Activated T-cell treated with anti-CD3 and anti-CD28 coated beads, Interleukin-2, amount 50 U/mL, for 4 hours (primary cell): Measurements from ENCODE around the gene RASGRF2. TPM values are rescaled to one million over a fixed set of nuclear protein-coding genes. Genes with fewer than 3 reads are reported as not detected.

Source experiments
- ATAC-seq, 2 donors: fragments of 200-7000 bp; cut with Tn5 transposase; one replicate each; pipeline ENCODE4 v1.10.0; 2021
- DNase-seq: peaks from one replicate; pipeline ENCODE4 v3.0.0-alpha.2; 2020
- H3K27me3 Mint-ChIP-seq: one replicate; pipeline ENCODE4 v1.8.0; 2021; ENCODE audit warnings: low read depth, mixed read lengths
- H3K36me3 Mint-ChIP-seq: one replicate; pipeline ENCODE4 v1.8.0; 2022; ENCODE audit warnings: mixed read lengths; ENCODE audit not compliant: insufficient read depth
- H3K4me1 Mint-ChIP-seq: one replicate; pipeline ENCODE4 v1.8.0; 2021; ENCODE audit warnings: low read depth, mixed read lengths
- H3K4me3 Mint-ChIP-seq: one replicate; pipeline ENCODE4 v1.8.0; 2021; ENCODE audit warnings: mild to moderate bottlenecking, moderate library complexity, mixed read lengths
- H3K9me3 Mint-ChIP-seq: one replicate; pipeline ENCODE4 v1.8.0; 2021; ENCODE audit warnings: mixed read lengths
- total RNA-seq, 3 donors: library from RNA; stranded (reverse); gene quantifications; one replicate each; pipeline ENCODE4 v1.2.1, GENCODE V29; 2021

RASGRF2 gene
- 1 to 10 TPM; 5.6 to 8.6 (median 7.5) TPM for total RNA-seq

- ATAC-seq (peak; percentile 57), DNase-seq (peak; percentile 48)
Measured at GRCh38 chr5:80959768-80960442, at the start of gene RASGRF2. Gene RASGRF2 (plus strand): TSS chr5:80960363. CDS start chr5:80960739, 376 bp downstream.

GRCh38 chr5:80912479-80912878, 47.7 kb upstream of the RASGRF2 start:
- DNase-seq (no peak), ATAC-seq (no peak)
- no peak overlapping the region for H3K4me3 Mint-ChIP-seq
- H3K27me3 Mint-ChIP-seq: no peaks in the 10 kb centered on the region
- no peaks in the 10 kb centered on the region for H3K36me3 Mint-ChIP-seq
- no peaks in the 10 kb centered on the region for H3K4me1 Mint-ChIP-seq
- H3K9me3 Mint-ChIP-seq: peaks cover 5% of the 10 kb centered on the region

More at GRCh38 chr5:80959768-80960442, at the start of gene RASGRF2:
- Mint-ChIP-seq H3K27me3 (peaks cover 12% of the 10 kb centered on the region), H3K4me3 (peak within 1 kb of the TSS; percentile 95), H3K36me3 (peaks cover 2% of the 10 kb centered on the region), H3K9me3 (no peaks in the 10 kb centered on the region), H3K4me1 (peaks cover 56% of the 10 kb centered on the region)

- Mint-ChIP-seq H3K4me3 (no peak overlapping the region), H3K36me3 (no peaks in the 10 kb centered on the region), H3K27me3 (no peaks in the 10 kb centered on the region), H3K9me3 (peaks cover 5% of the 10 kb centered on the region), H3K4me1 (peaks cover 1% of the 10 kb centered on the region)
- DNase-seq (no peak), ATAC-seq (no peak)
Measured at GRCh38 chr5:80915716-80916115, 44.4 kb upstream of the RASGRF2 start.

GRCh38 chr5:80916676-80917075, 43.5 kb upstream of the RASGRF2 start:
- ATAC-seq: no peak
- DNase-seq: no peak
- Mint-ChIP-seq H3K36me3 (no peaks in the 10 kb centered on the region), H3K4me3 (no peak overlapping the region), H3K27me3 (no peaks in the 10 kb centered on the region), H3K4me1 (peaks cover 1% of the 10 kb centered on the region), H3K9me3 (peaks cover 5% of the 10 kb centered on the region)

- Mint-ChIP-seq H3K9me3 (no peaks in the 10 kb centered on the region), H3K4me1 (peaks cover 1% of the 10 kb centered on the region), H3K36me3 (no peaks in the 10 kb centered on the region), H3K4me3 (no peak overlapping the region), H3K27me3 (no peaks in the 10 kb centered on the region)
- ATAC-seq (no peak), DNase-seq (no peak)
Measured at GRCh38 chr5:80917631-80918030, 42.5 kb upstream of the RASGRF2 start.

- DNase-seq: no peak
- Mint-ChIP-seq H3K27me3 (no peaks in the 10 kb centered on the region), H3K4me1 (peaks cover 1% of the 10 kb centered on the region), H3K4me3 (no peak overlapping the region), H3K9me3 (no peaks in the 10 kb centered on the region), H3K36me3 (no peaks in the 10 kb centered on the region)
- ATAC-seq: no peak
Measured at GRCh38 chr5:80919678-80920196, 40.4 kb upstream of the RASGRF2 start.

DNA sequence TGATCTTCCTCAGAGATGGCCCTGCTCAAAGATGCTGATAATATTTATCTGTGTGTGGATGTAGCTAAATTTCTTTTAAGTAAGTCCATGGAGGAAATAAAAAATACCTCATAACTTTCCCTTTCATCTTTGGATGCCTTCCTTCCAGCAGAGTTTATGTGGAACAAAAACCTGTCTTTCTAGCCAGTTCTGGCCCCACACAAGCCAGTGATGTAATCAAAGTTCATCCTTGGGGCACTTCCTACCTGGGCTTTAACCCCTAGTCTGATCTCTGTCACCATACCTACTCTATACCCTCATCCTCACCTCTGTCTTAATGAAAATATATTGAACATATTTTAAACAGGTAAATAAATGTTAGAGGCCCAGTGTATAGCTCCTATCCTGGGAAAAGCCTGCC, 39.8 kb upstream of the RASGRF2 start:
- H3K9me3 Mint-ChIP-seq: no peaks in the 10 kb centered on the region
- H3K4me1 Mint-ChIP-seq: peaks cover 1% of the 10 kb centered on the region
- H3K36me3 Mint-ChIP-seq: no peaks in the 10 kb centered on the region
- ATAC-seq (no peak), DNase-seq (no peak)
- H3K27me3 Mint-ChIP-seq: no peaks in the 10 kb centered on the region
- H3K4me3 Mint-ChIP-seq: no peak overlapping the region

DNA sequence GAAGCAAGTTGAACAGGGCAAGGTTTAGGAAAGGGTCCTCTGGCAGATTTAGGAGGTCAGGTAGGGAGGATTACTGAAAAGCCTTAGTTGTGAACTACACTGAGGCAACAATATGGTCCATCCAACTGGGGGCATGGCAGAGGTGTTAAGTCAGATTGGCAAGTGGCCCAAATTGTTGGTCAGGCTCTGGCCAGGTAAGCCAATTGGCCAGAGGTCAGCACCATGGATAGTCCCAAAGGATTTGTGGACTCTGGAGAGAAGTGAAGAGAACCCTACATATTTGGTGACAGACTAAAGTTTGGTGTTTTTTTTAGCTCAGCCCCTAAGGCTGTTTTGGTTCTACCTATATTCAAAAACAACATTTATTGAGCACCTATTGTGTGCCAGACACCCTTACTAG, 39.1 kb upstream of the RASGRF2 start:
- Mint-ChIP-seq H3K27me3 (no peaks in the 10 kb centered on the region), H3K4me1 (peaks cover 1% of the 10 kb centered on the region), H3K4me3 (no peak overlapping the region), H3K9me3 (no peaks in the 10 kb centered on the region), H3K36me3 (no peaks in the 10 kb centered on the region)
- DNase-seq: no peak
- no peak for ATAC-seq

DNA sequence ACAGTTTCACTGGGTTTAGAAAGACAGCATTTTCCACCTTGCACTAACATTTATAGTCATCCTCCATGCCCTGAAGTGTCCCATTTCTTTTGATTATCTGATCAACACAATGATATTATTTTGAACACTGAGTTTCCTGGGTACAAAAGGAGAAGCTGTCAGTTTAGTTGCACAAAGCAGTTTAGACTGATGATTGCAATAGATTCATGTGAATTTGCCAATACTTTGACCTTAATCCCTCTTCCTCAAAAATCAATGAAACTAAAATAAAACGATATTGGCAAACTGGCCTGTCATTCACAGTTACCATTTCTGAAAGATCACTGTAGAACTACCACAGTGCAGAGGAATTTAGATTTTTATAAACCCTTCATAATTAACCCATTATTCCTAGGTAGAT, 34.2 kb upstream of the RASGRF2 start:
- ATAC-seq (no peak), DNase-seq (no peak)
- no peaks in the 10 kb centered on the region for H3K36me3 Mint-ChIP-seq
- H3K4me1 Mint-ChIP-seq: peaks cover 5% of the 10 kb centered on the region
- no peak overlapping the region for H3K4me3 Mint-ChIP-seq
- H3K27me3 Mint-ChIP-seq: no peaks in the 10 kb centered on the region
- no peaks in the 10 kb centered on the region for H3K9me3 Mint-ChIP-seq

GRCh38 chr5:80926536-80926935, 33.6 kb upstream of the RASGRF2 start:
- H3K4me3 Mint-ChIP-seq: no peak overlapping the region
- H3K9me3 Mint-ChIP-seq: no peaks in the 10 kb centered on the region
- H3K27me3 Mint-ChIP-seq: no peaks in the 10 kb centered on the region
- H3K36me3 Mint-ChIP-seq: no peaks in the 10 kb centered on the region
- no peak for ATAC-seq
- H3K4me1 Mint-ChIP-seq: peaks cover 5% of the 10 kb centered on the region
- DNase-seq: no peak

GRCh38 chr5:80926979-80927656, 33.0 kb upstream of the RASGRF2 start:
- H3K36me3 Mint-ChIP-seq: no peaks in the 10 kb centered on the region
- H3K9me3 Mint-ChIP-seq: no peaks in the 10 kb centered on the region
- ATAC-seq: no peak

DNA sequence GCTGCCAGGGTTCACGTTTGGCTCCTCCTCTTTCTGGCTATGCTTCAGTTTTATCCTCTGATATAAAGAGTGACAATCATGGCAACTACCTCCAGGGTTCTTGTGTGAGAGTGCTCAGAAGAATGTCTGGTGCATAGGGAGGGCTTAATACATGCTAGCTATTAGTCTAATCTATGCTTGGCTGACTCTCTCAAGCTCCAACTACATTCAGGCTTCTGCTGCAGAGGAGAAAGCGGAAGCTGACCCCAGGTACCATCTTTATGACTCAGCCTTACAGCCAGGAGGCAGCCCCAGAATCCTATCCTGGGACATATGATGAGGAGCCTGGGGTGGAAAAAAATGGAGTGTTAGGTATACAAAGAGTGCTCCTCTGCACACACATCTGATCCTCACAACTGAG, 32.1 kb upstream of the RASGRF2 start:
- Mint-ChIP-seq H3K9me3 (no peaks in the 10 kb centered on the region), H3K36me3 (no peaks in the 10 kb centered on the region), H3K4me3 (no peak overlapping the region), H3K27me3 (no peaks in the 10 kb centered on the region), H3K4me1 (peaks cover 5% of the 10 kb centered on the region)
- DNase-seq: no peak
- ATAC-seq: no peak

More at GRCh38 chr5:80926979-80927656, 33.0 kb upstream of the RASGRF2 start:
- peaks cover 5% of the 10 kb centered on the region for H3K4me1 Mint-ChIP-seq
- DNase-seq: no peak
- H3K4me3 Mint-ChIP-seq: no peak overlapping the region
- no peaks in the 10 kb centered on the region for H3K27me3 Mint-ChIP-seq

DNA sequence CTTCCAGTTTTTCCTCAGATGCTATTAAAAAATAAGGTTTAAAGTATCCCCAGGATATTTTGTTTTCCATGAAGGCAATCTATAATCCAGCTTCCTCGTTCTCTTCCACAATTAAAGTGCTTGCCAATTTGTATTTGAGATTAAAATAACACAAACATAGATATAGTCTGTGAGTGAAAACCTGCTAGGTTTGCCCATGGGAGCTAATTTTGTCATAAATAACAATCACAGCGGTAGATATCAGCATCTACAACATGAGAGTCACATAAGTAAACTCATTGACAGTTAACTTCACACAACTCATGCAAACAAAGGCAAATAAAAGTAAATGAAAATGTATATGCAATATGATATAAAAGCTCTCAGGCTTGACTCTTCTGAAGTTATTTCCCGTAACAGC, 29.2 kb upstream of the RASGRF2 start:
- Mint-ChIP-seq H3K36me3 (no peaks in the 10 kb centered on the region), H3K9me3 (no peaks in the 10 kb centered on the region), H3K4me3 (no peak overlapping the region), H3K27me3 (no peaks in the 10 kb centered on the region), H3K4me1 (peaks cover 5% of the 10 kb centered on the region)
- DNase-seq: no peak
- ATAC-seq: no peak

- Mint-ChIP-seq H3K4me1 (peaks cover 5% of the 10 kb centered on the region), H3K9me3 (no peaks in the 10 kb centered on the region), H3K36me3 (no peaks in the 10 kb centered on the region), H3K27me3 (no peaks in the 10 kb centered on the region), H3K4me3 (no peak overlapping the region)
- no peak for ATAC-seq
- no peak for DNase-seq
Measured at GRCh38 chr5:80931411-80931810, 28.8 kb upstream of the RASGRF2 start.

GRCh38 chr5:80933036-80933435, 27.1 kb upstream of the RASGRF2 start:
- Mint-ChIP-seq H3K9me3 (no peaks in the 10 kb centered on the region), H3K27me3 (no peaks in the 10 kb centered on the region), H3K4me3 (no peak overlapping the region), H3K36me3 (no peaks in the 10 kb centered on the region), H3K4me1 (no peaks in the 10 kb centered on the region)
- DNase-seq (no peak), ATAC-seq (no peak)
